GM06990 (cell line): ENCODE results near the gene TMEM132E.

Experiments
- DNase-seq: peaks from one replicate; pipeline ENCODE4 v3.0.0-alpha.2; 2011; ENCODE audit not compliant: insufficient read length; ENCODE audit errors: extremely low read depth
- H3K27me3 ChIP-seq: replicated peaks from 2 replicates; pipeline ENCODE4 v1.6.0; 2011; ENCODE audit warnings: low read length; ENCODE audit not compliant: control insufficient read depth, insufficient read depth
- H3K36me3 ChIP-seq: 2 replicates; pipeline ENCODE4 v1.5.1; 2011; ENCODE audit warnings: low read length; ENCODE audit not compliant: control insufficient read depth, insufficient read depth
- H3K4me3 ChIP-seq: replicated peaks from 2 replicates; pipeline ENCODE4 v1.5.1; 2011; ENCODE audit warnings: low read depth, mild to moderate bottlenecking, control low read depth, low read length
- TF ChIP-seq, protein P1 (sequence below): IDR thresholded peaks from 2 replicates; pipeline ENCODE4 v1.5.1; 2011; ENCODE audit warnings: low read length, control low read depth, mild to moderate bottlenecking, inconsistent platforms; ENCODE audit not compliant: insufficient read depth, poor library complexity, severe bottlenecking

Gene TMEM132E

DNA sequence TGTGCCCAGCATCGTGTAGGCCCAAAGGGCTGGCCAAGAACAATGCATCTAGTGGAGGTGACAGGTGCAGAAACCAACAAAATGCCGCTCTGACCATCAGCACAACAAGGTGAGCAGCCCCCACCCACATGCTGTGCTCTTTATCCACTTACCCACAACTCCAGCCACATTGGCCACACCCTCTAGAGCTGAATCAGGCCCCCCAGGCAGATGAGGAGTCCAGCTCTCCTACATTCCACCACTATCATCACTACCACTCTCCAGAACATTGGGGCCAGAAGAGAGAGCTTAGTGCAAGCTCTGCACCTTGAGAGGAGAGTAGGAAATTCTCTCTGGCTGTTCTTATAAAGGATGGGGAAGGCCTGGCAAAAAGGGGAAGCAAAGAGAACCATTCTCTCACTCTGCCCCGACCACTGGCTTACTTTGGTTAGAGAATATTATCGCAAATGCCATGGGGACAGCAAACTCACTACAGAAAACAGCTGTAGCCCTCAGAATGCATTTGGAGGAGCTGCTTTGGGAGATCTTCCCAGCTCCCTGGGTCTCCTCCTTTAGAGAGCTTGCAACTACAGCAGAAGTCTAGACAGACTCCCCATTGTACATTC lies 75.0 kb downstream of the TMEM132E start:
- Histone ChIP-seq H3K36me3 (no peaks in the 10 kb centered on the region), H3K4me3 (no peak overlapping the region), H3K27me3 (peaks cover 4% of the 10 kb centered on the region)
- TF ChIP-seq, protein P1, sequence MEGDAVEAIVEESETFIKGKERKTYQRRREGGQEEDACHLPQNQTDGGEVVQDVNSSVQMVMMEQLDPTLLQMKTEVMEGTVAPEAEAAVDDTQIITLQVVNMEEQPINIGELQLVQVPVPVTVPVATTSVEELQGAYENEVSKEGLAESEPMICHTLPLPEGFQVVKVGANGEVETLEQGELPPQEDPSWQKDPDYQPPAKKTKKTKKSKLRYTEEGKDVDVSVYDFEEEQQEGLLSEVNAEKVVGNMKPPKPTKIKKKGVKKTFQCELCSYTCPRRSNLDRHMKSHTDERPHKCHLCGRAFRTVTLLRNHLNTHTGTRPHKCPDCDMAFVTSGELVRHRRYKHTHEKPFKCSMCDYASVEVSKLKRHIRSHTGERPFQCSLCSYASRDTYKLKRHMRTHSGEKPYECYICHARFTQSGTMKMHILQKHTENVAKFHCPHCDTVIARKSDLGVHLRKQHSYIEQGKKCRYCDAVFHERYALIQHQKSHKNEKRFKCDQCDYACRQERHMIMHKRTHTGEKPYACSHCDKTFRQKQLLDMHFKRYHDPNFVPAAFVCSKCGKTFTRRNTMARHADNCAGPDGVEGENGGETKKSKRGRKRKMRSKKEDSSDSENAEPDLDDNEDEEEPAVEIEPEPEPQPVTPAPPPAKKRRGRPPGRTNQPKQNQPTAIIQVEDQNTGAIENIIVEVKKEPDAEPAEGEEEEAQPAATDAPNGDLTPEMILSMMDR = no peak
- no peak for DNase-seq

DNA sequence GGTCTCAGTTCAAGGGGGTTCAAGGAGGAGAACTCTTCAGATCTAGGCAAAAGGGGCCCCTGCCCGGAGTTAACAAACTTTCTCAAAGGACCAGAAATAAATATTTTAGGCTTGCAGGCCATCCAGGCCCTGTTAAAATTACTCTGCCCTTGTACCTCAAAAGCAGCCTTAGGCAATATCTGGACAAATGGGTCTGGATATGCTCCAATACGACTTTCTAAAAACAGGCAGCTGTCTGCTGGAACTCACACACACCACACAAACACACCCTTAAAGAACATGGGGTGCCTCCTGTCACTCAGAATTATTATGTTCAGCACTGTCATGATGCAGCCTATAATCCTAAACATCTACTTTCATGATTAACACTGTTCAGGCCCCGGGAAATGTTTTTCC lies 75.5 kb downstream of the TMEM132E start:
- Histone ChIP-seq H3K36me3 (no peaks in the 10 kb centered on the region), H3K4me3 (no peak overlapping the region), H3K27me3 (peaks cover 3% of the 10 kb centered on the region)
- TF ChIP-seq, protein P1 = no peak
- no peak for DNase-seq

DNA sequence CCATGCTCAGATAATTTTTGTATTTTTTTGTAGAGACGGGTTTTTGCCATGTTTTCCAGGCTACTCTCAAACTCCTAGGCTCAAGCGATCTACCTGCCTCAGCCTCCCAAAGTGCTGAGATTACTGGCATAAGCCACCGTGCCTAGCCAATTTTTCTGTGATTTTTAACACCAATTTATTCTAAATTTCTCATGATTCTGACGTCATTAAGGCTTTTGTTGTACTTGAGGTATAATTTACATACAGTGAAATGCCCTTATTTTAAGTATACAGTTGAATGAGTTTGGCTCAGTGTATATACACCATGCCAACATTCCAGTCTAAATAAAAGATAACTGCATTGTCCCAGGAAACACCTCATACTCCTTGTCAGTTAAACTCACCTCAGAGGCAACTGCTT lies 77.4 kb downstream of the TMEM132E start:
- Histone ChIP-seq H3K27me3 (no peaks in the 10 kb centered on the region; the same call in 1 of the 2 replicates), H3K36me3 (no peaks in the 10 kb centered on the region), H3K4me3 (no peak overlapping the region)
- TF ChIP-seq, protein P1 = no peak
- DNase-seq = no peak

DNA sequence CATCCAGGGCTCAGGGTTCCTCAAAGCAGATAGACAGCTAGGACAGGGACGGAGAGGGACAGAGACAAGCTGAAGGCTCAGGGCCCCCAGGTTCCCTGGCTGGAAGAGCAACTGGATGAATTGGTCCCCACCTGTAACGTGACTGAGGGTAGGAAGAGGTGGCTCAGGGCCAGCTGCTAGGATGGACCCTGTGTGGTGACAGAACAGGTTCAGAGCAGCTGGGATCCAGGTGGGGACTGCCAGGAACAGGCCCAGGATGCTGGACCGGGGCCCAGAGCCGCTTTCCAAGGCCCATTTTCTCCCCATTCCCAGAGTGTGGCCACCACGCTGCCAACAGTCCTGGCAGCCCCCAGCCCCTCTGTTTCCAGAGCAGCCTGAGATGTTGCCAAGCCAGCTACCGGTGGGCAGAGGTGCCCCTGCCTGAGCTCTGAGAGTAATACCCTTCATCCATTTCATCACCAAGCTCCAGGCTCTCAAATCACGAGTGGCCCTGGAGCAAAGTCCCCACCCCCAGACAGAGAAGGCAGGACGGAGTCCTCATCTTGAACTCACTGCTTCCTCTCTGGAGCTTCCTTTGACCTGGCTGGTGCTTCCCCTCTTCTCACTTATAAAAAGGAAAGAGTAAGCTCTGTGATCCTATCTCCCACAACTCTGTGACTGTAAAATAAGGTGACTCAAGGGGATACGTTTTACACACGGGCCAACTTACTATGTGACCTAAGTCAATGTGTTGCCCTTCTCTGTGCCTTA lies 79.6 kb downstream of the TMEM132E start:
- TF ChIP-seq, protein P1 = no peak
- no peak overlapping the region for H3K4me3 ChIP-seq
- no peaks in the 10 kb centered on the region for H3K36me3 ChIP-seq
- H3K27me3 ChIP-seq = no peaks in the 10 kb centered on the region; the same call in none of the 2 replicates
- no peak for DNase-seq

DNA sequence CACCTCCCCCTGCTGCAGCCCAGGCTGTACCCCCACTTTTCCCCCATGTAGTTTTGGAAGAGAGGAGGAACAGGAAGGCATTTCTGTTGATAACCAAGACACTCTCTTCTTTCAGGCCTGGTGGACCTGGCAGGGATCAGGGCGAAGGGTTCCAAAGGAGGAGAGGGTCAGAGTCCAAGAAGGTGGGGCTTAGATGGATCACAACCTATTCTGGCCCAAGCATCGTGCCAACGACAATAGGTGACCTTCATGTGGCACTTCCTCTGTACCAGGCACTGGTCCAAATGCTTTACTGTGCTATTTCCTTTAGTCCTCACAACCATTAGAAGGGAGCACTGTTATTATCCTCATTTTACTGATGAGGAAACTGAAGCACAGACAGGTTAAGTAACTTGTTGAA lies 84.3 kb downstream of the TMEM132E start:
- no peak overlapping the region for H3K4me3 ChIP-seq
- no peaks in the 10 kb centered on the region; the same call in none of the 2 replicates for H3K27me3 ChIP-seq
- TF ChIP-seq, protein P1 = no peak
- DNase-seq = no peak
- H3K36me3 ChIP-seq = no peaks in the 10 kb centered on the region
